Cardiac fibroblast (primary cell): Measurements from ENCODE around the gene GPR148.

Experiments
- DNase-seq, 2 donors: peaks; one replicate each; pipeline versions ENCODE4 v3.0.0 to v3.0.0-alpha.2; 2010; ENCODE audit warnings: low read depth in 2 of 2
- H3K4me3 ChIP-seq, 2 donors: replicated peaks in 1 of 2; 1 replicate in 1 of 2; 2 replicates in 1 of 2; pipeline ENCODE4 v1.5.1; 2011; ENCODE audit warnings: low read depth in 2 of 2, low read length in 2 of 2, mild to moderate bottlenecking in 2 of 2, moderate library complexity in 1 of 2
- TF ChIP-seq, protein P1 (sequence below): IDR thresholded peaks from one replicate; pipeline ENCODE4 v1.5.1; 2011; ENCODE audit warnings: low read depth, mild to moderate bottlenecking, low read length, inconsistent platforms

GPR148 gene

DNA sequence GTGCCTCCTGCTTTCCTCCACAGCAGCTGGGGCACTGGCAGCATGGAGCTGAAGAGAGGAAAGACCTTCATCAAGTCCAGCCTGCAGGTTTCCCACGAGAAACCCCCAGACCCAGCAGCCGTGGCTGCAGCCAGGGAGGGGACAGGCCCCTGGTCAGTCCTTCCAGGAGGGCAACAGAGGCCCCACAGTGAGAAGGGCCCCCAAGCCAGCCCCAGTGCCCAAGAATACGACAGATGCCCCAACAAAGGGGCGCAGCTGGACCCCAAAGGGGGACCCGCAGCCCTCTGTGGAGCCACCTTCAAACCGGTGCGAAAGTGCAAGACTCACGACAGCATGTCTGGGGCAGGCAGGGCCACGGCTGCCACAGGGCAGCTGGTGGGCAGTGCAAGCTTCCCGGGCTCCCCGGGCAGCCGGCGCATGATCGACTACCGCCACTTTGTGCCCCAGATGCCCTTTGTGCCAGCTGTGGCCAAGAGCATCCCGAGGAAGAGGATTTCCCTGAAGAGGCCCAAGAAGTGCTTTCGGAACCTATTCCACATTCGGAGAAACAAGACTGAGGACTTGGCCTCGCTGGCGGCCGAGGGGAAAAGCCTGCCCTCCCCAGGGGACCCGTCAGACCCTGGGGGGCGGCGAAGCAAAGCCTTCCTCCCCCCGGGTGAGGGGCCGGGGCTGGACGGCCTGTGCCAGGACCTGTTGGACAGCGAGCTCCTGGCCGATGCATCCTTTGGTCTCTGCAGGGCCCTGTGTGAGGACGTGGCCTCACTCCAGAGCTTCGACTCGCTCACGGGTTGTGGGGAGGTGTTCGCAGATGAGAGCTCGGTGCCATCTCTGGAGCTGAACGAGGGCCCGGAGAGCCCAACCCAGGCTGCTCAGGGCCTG lies 33.4 kb downstream of the GPR148 start:
- H3K4me3 ChIP-seq = no peak overlapping the region
- DNase-seq = no peak
- TF ChIP-seq, protein P1, sequence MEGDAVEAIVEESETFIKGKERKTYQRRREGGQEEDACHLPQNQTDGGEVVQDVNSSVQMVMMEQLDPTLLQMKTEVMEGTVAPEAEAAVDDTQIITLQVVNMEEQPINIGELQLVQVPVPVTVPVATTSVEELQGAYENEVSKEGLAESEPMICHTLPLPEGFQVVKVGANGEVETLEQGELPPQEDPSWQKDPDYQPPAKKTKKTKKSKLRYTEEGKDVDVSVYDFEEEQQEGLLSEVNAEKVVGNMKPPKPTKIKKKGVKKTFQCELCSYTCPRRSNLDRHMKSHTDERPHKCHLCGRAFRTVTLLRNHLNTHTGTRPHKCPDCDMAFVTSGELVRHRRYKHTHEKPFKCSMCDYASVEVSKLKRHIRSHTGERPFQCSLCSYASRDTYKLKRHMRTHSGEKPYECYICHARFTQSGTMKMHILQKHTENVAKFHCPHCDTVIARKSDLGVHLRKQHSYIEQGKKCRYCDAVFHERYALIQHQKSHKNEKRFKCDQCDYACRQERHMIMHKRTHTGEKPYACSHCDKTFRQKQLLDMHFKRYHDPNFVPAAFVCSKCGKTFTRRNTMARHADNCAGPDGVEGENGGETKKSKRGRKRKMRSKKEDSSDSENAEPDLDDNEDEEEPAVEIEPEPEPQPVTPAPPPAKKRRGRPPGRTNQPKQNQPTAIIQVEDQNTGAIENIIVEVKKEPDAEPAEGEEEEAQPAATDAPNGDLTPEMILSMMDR = no peak

DNA sequence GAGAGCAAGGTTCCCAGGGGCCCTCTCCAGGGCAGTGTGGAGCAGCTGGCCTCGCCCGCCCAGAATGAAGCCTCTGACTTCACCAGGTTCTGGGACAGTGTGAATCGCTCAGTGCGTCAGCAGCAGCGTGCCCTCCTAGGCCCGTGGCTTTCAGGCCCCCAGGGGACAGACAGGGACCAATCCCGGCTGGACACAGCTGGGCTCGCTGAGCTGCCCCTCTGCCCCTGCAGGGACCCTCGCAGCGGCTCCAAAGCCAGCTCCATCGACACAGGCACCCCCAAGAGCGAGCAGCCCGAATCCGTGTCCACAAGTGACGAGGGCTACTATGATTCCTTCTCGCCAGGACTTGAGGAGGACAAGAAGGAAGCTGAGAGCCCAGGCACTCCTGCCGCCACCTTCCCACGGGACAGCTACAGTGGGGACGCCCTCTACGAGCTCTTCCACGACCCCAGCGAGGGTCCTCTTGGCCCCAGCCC lies 34.1 kb downstream of the GPR148 start:
- DNase-seq = no peak
- no peak overlapping the region for H3K4me3 ChIP-seq
- TF ChIP-seq, protein P1 = no peak

DNA sequence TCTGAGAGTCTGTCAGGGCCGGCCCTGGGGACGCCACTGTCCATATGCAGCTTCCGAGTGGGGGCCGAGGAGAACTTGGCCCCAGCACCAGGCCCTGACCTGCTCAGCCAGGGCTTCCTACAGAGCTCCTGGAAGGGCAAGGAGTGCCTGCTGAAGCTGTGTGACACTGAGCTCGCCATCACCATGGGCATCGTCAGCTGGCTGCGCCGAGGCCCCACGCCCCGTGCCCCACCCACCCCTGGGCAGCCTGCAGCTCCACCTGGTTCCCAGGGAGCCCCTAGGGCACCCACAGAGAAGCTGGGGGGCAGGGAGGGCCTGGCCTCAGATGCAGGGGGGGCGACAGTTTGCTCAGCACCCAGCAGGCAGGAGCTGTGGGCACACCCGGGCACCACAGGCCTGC lies 34.5 kb downstream of the GPR148 start:
- no peak for DNase-seq
- no peak overlapping the region for H3K4me3 ChIP-seq
- TF ChIP-seq, protein P1 = no peak

DNA sequence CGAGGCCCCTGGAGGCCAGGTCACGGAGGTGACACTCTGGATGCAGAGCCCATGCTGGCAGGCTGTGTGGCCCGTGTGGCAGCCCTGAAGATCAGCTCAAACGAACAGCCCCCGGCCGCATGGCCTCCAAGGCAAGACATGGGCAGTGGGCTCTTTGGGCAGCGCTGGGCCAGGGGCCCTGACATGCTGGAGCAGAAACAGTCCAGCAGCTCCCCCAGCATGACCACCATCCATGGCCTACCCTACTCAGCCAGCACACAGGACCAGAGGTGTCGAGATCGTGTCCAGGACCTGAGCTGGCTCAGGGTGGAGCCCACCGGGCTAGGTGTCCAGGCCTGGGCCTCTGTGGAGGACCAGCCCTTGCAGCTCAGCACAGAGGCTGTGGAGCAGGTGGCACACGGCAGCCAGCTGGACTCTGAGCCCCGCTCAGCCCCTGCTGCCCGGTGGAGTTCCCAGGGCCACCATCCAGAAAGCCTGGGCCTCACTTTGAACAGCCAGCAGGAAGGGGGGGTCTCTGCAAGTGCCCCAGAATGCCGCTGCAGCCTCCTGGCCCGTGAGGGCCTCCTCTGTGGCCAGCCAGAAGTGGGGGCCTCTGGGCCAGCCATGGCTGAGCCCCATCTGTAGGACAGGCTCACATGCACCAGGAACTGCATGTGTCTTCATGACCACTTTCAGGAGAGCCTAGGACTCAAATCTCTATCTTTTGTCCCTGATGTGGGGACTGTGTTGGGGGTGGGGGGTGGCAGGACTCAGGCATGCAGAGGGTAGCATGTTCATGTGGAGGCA lies 35.4 kb downstream of the GPR148 start:
- DNase-seq = no peak
- no peak overlapping the region for H3K4me3 ChIP-seq
- TF ChIP-seq, protein P1 = no peak

DNA sequence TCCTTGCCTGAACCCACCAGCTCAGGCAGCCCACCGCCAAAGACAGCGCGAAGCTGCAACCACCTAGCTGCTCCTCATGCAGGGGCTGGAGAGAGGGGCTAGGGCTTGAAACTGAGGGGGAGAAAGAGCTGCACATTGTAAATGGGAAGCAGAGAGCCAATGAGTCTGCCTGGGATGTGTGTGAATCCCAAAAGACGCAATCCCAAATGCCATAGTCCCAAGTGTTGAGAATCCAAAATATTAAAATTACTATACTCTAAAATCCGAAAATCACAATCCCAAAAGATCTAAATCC lies 35.9 kb downstream of the GPR148 start:
- TF ChIP-seq, protein P1 = no peak
- no peak overlapping the region for H3K4me3 ChIP-seq
- no peak for DNase-seq

DNA sequence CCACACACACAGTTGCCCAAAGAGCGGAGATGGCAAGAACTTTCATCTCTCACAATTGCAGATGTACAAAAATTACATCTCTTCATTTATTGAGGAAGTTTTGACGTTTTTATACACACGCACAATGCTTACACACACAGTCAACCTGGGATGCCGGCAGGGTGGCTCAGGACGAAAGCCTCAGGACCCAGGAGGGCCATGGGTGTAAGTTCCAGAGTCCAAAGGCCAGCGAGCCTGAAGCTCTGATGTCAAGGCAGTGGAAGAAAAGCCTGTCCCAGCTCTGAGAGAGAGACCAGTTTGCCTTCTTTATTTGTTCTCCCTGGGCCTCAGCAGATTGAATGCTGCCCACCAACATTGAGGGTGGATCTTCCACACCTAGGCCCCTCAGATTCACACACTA lies 36.6 kb downstream of the GPR148 start:
- TF ChIP-seq, protein P1 = no peak
- no peak overlapping the region for H3K4me3 ChIP-seq
- no peak for DNase-seq
